CD1c-positive myeloid dendritic cell (primary cell): Measurements from ENCODE around the gene TMC8.
"Not testable (repeated sequence)": the region's sequence is repeated elsewhere in the genome, so short reads cannot be mapped to it uniquely, and the experiment has no call there.

Source experiments
- DNase-seq: peaks from one replicate; pipeline ENCODE4 v3.0.0-alpha.2; 2016; ENCODE audit errors: extremely low spot score

Gene TMC8

DNA sequence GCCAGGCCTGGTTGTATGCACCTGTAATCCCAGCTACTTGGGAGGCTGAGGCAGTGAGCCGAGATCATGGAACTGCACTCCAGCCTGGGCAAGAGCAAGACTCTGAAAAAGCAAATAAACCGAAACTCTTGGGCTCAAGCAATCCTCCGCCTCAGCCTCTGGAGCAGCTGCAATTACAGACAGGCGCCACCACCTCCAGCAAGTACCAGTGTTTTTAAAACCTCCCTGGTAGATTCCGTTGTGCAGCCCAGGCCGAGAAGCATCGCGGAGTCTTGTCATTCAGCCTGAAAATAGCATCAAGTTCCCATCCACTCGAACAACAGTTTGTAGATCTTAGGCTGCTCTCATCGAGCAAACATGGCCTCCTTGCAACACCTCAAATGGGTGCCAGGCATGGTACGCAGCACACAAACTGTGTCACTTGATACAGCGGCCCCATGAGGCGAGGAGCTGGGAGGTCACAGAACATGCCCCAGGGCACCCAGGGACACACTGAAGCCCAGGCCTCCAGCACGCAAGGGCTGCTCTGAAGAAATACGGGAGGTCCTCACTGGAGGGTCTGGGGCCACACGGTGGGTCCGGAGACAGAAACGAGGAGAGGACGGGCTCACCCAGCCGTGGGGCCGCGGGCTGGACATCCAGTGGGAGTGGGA lies 20.1 kb upstream of the TMC8 start:
- DNase-seq = no peak

DNA sequence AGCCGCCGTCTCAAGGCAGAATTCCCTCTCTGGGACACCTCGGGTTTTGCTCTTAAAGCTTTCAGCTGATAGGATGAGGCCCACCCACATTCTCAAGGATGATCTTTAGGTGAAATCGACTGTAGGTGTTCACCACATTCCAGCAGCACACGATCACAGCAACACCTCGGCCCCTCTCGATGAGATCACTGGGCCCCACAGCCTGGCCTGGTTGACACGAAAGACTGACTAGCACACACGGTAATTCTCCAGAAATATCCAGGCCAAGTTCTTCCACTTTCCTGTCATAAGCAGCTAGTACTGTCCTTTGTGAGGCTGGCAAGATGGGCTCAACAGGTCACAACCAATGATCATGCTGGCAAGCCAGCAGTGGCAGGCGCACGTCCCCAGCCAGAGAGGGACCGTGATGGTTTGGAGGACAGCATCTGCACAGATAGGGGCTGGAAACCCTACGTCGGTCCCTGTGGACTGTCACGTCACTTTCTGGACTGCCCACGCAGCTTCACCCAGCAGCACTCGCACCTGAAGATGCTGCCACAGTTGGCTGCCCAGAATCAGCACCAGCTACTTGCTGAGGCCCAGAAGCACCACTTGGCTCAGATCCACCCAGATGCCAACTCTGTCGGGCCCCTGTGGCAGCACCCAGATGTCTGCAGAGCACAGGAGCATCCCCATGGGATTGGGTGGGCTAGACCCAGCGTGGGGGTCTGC lies 19.4 kb upstream of the TMC8 start:
- no peak for DNase-seq

DNA sequence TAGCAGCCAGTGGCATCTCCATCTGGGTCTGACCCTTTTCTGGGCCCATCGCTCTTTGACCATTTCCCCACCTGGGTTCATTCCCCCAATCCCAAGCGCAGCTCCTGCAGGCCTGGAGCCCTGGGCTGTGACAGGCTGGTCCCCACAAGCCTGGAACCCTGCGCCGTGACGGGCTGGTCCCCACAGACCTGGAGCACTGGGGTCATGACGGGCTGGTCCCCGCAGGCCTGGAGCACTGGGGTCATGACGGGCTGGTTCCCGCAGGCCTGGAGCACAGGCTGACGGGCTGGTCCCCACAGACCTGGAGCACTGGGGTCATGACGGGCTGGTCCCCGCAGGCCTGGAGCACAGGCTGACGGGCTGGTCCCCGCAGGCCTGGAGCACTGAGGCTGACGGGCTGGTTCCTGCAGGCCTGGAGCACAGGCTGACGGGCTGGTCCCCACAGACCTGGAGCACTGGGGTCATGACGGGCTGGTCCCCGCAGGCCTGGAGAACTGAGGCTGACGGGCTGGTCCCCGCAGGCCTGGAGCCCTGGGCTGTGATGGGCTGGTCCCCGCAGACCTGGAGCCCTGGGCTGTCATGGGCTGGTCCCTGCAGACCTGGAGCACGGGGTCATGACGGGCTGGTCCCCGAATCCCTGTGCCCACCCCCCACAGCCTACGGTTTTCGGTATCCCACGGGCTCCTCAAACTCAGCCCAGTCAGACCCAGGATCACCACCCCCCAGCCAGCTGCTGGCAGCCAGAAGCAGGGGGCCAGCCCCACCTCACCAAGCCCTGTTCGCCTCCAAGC lies 18.6 kb upstream of the TMC8 start:
- no peak for DNase-seq

DNA sequence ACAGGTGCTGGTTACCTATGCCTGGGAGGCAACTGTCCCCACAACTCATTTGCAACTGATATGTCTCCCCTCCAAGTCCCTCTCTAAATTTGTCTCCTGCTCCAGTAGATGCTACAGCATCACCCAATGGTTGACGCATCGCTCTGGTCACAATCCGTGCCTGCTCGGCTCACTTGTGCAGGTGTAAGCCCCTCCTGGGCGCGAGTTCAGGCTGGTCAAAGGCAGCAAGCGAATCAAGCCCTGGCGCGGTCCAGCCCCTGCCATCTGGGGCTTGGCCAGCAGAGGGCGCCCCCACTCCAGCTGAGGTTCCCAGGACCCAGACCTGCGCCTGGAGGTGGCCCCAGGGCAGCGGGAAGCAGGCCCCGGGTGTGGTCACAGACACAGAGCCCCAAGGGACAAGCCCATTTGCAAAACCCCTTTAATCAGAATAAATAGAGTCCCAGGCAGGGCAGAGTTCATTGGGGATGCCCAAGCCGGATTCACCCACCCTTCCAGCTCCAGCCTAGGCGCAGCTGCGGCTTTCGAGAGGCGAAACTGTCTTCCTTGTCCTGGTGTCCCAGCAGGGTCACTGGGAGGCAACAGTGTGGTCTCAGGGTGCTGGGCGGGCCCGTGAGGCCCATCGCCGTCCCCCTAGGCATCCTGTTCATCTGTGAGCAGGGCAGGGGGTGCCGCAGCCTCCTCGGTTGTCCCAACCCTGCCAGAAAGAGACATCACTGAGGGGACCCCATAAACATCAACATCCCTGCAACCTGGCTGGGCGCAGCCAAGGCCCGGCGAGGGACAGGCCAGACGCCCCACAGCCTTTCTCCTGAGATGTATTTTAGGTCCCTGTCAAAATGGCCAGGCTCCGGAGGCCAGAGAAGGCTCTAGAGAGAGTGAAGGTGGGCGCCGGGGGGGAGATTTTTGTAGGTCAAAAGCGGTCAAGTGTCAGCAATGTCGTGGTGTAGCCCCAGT lies 17.8 kb upstream of the TMC8 start:
- peak; percentile 80 for DNase-seq

DNA sequence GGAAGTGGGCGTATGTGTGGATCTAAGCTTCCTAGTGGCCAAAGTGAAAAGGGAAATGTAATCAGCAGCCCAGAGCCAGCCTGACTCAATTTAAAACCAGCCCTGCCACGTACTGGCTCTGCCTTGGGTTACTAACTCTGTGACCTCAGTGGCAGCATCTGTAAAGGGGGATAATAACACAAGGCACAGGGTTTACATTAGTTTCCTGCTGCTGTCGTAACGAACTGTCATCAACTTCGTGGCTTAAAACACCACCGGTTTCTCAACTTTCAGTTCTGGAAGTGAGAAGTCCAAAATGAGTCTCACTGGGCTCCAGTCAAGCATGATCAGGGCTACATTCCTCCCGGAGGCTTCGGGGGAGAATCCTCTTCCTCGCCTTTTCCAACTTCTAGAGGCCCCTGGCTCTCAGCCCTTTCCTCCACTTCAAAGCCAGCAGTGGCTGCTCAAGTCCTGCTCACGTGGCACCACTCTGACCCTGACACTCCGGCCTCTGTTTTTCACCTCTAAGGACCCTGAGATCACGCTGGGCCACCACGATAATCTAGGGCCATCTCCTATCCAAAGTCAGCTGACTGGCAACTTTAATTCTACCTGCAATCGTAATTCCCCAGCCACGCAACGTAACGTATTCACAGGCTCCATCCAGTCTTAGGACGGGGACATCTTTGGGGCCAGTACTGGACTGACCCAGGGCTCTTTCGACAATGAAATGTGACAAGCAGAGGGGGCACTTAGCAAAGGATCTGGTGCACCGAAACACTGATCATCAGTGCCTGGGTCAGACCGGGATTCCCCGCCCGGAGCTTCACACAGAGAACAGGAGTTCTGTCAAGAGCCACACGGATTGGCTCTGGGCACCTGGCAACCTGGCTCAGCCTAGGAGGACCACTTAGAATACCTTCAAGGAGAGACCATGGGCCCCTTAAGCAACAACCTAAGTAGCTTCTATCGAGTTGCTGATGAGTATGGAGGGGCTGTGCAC lies 16.5 kb upstream of the TMC8 start:
- DNase-seq = peak; percentile 66

DNA sequence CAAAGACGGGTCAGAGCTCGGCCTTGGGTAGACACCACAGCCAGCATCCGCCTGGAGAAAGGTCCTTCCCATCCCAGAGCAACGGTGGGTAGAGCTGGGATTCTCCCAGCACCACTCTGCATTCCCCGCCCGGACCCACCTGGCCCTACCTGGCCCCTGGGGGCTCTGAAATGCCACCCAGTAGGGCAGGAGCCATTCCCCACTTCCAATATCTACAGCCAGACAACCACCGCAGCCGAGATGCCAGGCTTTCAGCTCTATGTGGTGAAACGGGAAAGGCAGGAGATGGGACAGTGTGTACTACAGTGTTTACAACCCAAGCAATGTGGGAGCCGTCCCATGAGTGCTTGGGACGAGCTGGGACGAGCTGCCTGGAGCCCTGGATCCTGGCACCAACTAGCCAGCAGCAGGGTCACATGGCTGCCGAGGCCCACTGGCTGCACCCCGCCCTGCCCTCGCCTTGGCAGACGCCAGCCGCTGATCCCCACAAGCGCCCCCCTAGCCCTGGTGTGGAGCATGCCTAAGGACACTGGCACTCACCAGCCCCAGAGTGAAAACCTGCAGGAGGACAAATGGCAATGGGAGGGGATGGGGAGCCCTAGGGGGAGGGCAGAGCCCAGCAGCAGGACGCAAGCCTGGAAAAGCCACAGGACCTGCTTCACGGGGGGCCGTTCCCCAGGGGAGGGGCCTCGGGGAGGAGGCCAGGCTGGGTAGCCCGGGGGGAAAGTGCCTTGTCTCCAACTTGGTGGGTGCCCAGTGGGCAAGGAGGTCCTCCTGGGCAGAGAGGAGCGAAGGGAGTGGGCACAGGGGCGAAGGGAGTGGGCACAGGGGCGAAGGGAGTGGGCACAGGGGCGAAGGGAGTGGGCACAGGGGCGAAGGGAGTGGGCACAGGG lies 15.5 kb upstream of the TMC8 start:
- no peak for DNase-seq

DNA sequence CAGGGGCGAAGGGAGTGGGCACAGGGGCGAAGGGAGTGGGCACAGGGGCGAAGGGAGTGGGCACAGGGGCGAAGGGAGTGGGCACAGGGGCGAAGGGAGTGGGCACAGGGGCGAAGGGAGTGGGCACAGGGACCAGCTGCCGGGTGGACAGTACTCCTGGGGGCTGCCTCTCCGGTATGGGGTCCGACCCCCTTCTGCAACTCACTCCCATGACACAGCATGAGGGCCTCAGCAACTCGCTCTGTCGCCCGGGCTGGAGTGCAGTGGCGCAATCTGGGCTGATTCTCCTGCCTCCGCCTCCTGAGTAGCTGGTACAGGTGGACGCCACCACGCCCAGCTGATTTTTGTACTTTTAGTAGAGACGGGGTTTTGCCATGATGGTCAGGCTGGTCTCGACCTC lies 14.8 kb upstream of the TMC8 start:
- not testable (repeated sequence) for DNase-seq

DNA sequence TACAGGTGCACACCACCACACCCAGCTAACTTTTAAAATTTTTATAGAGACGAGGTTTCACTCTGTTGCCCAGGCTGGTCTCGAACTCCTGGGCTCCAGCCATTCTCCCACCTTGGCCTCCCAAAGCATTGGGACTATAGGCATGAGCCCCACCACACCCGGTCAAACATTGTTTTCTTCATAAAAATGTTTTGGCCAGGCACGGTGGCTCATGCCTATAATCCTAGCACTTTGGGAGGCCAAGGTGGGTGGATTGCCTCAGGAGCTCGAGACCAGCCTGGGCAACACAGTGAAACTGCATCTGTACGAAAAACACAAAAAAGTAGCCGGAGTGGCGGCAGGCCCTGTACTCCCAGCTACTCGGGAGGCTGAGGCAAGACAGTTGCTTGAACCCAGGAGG lies 14.2 kb upstream of the TMC8 start:
- no peak for DNase-seq

DNA sequence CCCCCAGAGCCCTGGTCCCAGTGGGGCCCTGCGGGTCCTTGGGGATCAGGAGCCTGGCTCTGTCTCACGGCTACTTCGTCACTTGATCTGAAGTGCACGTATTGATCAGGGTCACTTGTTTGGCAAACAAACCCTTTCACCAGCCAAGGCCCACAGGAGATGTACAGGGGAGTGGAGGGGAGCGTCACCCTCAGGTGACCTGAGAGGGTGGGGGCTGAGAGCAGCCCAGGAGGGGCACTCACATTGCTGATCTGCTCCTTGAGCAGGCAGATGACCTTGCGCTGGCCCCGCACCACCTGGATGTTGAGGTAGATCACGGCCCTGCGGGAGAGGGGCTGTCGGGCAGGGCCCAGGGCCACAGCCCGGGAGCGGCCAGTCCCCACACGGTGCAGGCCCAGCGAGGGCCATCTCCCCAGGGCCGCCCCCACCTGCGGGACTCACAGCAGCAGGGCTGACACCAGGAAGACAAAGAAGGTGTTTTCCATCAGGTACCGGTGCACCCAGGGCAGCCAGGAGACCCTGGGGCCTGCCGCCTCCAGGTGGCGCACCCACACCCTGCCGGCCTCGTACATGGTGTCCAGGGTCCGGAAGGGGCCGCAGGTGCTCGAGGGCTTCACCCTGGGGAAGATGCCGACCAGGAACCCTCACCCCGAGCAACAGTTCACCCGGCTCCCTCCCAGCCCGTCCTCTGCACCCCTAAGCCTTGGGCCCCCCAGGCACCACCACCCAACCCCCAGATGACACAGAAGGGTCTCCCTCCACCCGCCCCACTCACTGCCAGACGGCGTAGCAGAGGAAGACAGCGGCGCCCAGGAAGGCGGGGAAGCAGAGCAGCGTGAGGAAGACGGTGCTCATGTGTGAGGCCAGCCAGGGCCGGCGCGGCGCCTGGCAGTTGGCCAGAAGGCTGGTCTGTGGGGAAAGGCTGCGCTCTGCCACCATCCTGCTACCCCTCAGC lies 13.3 kb upstream of the TMC8 start:
- DNase-seq = no peak

DNA sequence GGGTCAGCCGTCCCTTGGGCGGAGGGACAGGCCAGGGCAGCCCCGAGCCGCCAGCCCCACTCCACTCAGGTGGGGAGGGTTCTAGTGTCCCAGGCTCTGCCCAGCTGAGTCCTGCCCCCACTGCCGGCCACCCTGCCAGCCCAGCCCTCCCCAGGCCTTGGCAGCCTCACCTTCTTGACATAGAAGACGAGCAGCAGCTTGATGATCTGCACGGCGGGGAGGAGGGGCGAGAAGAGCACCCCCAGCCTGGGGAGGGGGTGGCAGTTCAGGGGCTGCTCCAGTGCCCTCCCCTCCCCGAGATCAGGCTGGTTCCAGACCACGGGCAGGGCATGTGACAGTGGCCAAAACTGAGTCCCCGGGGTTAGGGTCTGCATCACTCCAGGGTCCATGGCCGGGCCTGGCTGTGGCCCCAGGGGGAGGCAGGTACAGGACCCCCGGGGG lies 11.8 kb upstream of the TMC8 start:
- DNase-seq = no peak

DNA sequence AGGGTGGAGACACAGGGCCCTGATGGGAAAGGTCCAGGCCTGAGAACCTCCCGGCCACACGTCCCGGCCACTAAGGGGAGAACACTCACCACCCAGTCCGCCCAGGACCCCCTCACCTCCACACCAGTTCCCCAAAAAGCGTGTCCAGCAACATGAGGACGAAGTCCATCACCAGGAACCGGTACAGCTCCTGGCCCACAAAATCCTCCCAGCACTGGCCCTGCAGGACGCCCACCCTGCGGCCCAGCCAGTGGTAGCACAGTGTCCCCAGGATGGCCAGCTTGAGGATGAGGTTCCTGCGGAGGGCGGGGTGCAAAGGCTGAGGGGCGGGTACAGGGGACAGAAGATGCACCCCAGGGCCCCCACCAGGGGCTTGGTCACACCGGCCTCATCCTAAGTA lies 10.0 kb upstream of the TMC8 start:
- no peak for DNase-seq

DNA sequence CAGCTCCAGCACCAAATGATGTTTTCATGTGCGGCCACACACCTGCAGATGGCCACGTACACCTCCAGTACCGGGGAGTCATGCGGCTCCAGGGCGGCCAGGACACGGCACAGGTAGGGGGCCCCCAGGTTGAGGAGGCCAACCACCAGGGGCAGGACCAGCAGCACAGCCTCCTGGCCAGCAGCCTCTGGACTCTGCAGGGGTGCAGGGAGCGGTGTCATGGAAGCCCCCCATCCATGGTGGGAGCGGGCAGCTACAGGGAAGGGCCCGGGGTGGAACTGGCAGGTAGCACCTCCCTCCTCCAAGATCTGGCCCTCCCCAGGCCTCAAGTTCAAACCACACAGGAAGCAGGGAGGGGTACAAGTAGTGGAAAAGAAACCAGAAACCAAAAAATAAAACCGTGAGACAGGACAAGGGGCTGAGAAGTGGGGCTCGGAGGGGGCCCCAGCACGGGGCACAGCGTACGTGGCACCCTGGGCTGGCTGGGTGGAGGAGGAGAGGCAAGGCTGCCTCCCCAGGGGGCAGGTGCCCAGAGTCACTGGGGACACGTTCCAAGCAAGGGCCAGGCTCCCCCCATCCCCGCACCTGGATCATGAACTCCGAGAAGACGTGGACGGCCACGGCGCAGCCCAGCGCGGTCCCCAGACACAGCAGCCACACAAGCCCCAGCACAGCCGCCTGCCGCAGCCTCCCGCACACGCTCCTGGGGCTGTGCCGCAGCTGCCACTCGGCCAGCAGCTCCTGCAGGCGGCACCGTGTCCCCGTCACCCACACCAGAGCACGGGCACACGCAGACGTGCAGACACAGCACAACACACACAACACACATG lies 9.4 kb upstream of the TMC8 start:
- peak; percentile 22 for DNase-seq

DNA sequence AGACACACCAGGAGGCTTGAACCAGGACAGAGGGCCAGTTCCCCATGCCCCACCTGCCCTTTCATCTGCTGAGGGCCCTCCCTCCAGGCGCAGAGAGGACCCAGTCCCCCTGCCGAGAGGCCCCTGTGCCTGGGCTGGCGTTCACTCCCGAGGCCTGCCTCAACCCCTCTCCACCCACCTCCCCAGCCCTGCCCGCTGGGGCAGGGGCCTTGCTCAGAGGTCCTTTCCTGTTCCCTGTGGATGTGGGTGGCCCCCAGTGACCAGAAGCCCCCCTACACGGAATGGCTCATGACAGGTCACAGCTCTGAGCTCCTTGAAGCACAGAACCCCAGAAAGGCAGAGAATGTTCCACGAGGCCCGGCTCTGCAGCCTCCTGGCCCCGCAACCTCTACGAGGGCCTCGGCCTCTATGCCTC lies 8.8 kb upstream of the TMC8 start:
- no peak for DNase-seq

DNA sequence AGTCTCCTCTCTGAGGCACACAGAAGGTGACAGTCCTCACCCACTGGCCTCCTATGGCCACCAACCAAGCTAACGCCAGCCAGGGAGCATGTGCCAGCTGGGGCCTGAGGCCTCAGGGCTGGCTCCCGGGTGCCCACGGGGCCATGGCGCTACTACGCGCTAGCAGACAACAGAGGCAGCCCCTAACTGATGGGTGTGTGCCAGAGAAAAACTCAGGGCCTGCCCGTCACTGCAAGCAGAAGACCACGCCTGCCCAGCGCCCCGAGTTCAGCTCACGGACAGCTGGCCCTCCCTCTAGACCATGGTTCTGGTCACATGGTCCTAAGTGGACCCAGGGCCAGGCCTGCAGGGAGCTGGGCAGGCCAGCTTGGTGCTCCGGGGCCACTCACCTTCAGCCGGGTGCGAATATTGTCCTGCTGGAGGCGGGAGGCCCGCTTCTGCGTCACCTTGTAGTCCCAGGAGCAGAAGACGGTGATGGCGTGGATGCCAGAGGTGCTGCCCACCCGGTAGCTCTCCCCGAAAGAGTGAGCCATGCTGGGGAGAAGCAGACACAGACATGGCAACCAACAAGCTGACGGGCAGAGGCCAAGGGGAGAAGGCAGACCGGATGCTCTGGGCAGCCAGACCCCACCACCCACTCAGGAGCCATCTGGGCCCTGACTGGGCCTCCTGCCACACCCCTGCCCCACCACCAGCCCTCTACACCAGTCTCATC lies 8.2 kb upstream of the TMC8 start:
- no peak for DNase-seq

DNA sequence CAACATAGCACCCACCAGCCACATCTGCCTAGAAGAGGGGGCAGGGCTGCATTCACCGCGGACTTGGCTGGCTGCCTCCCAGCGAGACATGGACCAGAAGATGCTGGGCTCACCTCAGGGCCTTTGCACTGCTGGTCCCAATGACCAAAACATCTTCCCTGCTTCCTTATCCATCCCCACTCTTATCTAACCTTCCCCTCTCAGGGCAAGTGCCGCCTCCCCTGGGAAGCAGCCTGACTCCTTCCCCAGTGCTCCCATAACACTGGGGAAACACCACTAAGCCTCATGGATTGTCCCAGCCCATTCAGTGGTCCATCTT lies 7.7 kb upstream of the TMC8 start:
- no peak for DNase-seq

DNA sequence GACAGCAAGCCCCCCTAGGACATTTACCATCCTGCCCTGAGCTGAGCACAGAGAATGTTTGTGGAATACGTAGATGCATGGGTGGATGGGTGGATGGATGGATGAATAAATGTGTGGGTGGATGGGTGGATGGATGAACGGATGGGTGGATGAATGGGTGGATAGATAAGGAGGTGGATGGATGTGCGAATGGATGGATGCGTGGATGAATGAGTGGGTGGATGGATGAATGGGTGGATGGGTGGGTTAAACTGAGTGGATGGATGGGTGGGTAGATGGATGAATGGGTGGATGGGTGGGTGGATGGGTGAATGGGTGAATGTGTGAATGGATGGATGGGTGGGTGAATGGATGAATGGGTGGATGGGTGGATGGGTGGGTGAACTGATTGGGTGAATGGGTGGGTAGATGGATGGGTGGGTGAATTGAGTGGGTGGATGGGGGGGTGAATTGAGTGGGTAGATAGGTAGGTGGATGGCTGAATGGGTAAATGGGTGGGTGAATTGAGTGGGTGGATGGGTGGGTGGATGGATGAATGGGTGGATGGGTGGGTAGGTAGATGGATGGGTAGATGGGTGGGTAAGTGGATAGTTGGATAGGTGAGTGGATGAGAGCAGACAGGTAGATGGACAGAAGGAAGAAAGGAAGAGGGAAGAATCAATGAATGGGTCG lies 7.2 kb upstream of the TMC8 start:
- no peak for DNase-seq
